Stimulated activated CD8-positive, alpha-beta memory T cell treated with anti-CD3 and anti-CD28 coated beads, Interleukin-4, amount 100 ng/mL, for 1 hour (primary cell): ENCODE measurements around the gene STKLD1.
"Not testable (repeated sequence)": the region's sequence is repeated elsewhere in the genome, so short reads cannot be mapped to it uniquely, and the experiment has no call there.

Source experiments
- DNase-seq, 2 donors: peaks; one replicate each; pipeline ENCODE4 v3.0.0-alpha.2; 2020; ENCODE audit warnings: low read depth in 2 of 2, low spot score in 1 of 2

Gene STKLD1

GRCh38 chr9:133360400-133361393 is 15.5 kb upstream of the STKLD1 start:
- no peak for DNase-seq

GRCh38 chr9:133361507-133362092 is 14.6 kb upstream of the STKLD1 start:
- DNase-seq: no peak

GRCh38 chr9:133362359-133363044 is 13.7 kb upstream of the STKLD1 start:
- DNase-seq: no peak

- DNase-seq: no peak
Measured at GRCh38 chr9:133366435-133366834, 9.7 kb upstream of the STKLD1 start.

- DNase-seq: no peak
Measured at GRCh38 chr9:133367221-133367620, 8.9 kb upstream of the STKLD1 start.

- DNase-seq: no peak
Measured at GRCh38 chr9:133367778-133368177, 8.4 kb upstream of the STKLD1 start.

GRCh38 chr9:133368249-133368881 is 7.8 kb upstream of the STKLD1 start:
- DNase-seq: no peak

GRCh38 chr9:133369422-133369821 is 6.7 kb upstream of the STKLD1 start:
- no peak for DNase-seq

GRCh38 chr9:133369933-133370332 is 6.2 kb upstream of the STKLD1 start:
- DNase-seq: no peak

- DNase-seq: no peak
Measured at GRCh38 chr9:133370685-133371084, 5.5 kb upstream of the STKLD1 start.

GRCh38 chr9:133371261-133371711 is 4.9 kb upstream of the STKLD1 start:
- DNase-seq: peak in 1 of 2 donors; percentile 33

- no peak for DNase-seq
Measured at GRCh38 chr9:133372144-133372543, 4.0 kb upstream of the STKLD1 start.

GRCh38 chr9:133374612-133375115 is 1.5 kb upstream of the STKLD1 start:
- no peak for DNase-seq

- no peak for DNase-seq
Measured at GRCh38 chr9:133375116-133375723, 946 bp upstream of the STKLD1 start.

- DNase-seq: not testable (repeated sequence)
Measured at GRCh38 chr9:133377280-133377679, 1.1 kb downstream of the STKLD1 start.

GRCh38 chr9:133377721-133378216 is 1.6 kb downstream of the STKLD1 start:
- no peak for DNase-seq

- no peak for DNase-seq
Measured at GRCh38 chr9:133378408-133378962, 2.3 kb downstream of the STKLD1 start.

GRCh38 chr9:133379153-133380086 is 3.3 kb downstream of the STKLD1 start:
- DNase-seq: no peak

GRCh38 chr9:133380734-133381133 is 4.6 kb downstream of the STKLD1 start:
- DNase-seq: no peak
